H4 (cell line): Measurements from ENCODE around the gene PRKAG2. TPM values are rescaled to one million over a fixed set of nuclear protein-coding genes. Genes with fewer than 3 reads are reported as not detected.

Experiments used
- DNase-seq: peaks from one replicate; pipeline ENCODE4 v3.0.0-alpha.2; 2015; ENCODE audit warnings: low spot score
- total RNA-seq: library from RNA; depleted of rRNA; stranded (reverse); fragments of >200 nt; shearing (Covaris generic); gene quantifications from 2 replicates; pipeline ENCODE4 v1.2.3, GENCODE V29; 2014

Gene PRKAG2
- total RNA-seq, 1 experiment from 2014 or later, result 7.3 TPM

DNA sequence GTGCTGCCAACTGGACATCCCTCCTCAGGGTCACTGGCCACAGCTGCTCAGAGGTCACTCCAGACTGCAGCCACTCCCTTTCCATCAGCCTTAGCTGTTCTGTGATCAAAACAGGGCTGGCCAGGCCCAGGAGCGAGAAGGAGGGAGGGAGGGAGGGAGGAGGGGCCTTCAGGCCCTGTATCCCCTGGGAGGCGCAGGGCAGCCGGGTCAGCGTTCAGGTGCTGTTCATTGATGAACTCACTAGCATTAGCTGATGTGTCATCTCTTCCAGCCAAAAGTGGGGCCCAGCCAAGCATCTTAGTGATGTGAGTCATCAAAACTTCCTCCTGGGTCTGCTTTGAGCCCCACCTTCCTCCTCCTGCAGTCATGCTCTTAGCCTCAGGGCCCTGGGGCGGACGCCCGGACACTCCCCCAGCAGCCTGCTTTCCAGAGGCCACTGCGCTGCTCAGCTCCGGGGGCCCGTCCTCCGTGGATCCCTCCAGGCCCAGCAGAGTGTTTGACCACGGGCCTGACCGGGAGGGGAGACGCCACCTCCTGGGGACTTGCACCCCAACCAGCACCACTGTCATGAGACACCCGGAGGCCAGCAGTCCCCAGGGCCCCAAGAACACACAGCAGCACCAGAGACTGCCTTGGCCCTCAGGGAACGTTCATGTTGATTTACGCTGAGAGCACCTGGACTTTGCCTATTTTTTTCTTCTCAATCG is 149.2 kb downstream of the PRKAG2 start:
- peak; percentile 97 for DNase-seq

DNA sequence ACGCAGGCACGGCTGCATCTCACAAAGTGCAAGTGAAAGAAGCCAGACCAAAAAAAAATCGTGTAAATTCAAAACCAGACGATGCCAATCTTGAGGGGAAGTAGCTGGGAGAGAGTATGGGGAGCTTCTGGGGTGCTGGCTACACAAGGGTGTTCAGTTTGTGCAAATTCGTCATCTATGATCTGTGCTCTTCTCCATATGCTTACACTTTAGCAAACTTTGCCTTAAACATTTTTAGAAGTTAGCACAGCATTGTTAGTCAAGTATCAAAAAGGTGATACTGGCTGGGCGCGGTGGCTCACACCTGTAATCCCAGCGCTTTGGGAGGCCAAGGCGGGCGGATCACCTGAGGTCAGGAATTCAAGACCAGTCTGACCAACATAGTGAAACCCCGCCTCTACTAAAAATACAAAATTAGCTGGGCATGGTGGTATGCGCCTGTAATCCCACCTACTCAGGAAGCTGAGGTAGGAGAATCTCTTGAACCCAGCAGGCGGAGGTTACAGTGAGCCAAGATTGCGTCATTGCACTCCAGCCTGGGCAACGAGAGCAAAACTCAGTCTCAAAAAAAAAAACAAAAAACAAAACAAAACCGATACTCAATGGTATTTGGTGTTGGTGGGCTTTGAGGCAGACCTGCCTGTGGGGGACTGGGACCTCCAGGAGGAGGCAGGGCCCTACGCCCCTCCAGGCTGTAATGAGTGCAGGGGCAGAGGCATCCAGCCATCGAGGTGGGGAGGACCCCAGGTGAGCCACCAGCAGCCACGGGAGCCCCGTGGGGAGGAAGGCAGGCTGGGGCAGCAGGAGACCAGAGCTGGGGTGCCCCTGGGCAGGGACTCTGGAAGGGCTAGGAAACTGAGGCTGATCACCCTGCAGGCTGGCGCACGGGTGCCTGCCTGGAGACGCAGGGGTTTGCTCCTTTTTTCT is 150.0 kb downstream of the PRKAG2 start:
- DNase-seq, result no peak

DNA sequence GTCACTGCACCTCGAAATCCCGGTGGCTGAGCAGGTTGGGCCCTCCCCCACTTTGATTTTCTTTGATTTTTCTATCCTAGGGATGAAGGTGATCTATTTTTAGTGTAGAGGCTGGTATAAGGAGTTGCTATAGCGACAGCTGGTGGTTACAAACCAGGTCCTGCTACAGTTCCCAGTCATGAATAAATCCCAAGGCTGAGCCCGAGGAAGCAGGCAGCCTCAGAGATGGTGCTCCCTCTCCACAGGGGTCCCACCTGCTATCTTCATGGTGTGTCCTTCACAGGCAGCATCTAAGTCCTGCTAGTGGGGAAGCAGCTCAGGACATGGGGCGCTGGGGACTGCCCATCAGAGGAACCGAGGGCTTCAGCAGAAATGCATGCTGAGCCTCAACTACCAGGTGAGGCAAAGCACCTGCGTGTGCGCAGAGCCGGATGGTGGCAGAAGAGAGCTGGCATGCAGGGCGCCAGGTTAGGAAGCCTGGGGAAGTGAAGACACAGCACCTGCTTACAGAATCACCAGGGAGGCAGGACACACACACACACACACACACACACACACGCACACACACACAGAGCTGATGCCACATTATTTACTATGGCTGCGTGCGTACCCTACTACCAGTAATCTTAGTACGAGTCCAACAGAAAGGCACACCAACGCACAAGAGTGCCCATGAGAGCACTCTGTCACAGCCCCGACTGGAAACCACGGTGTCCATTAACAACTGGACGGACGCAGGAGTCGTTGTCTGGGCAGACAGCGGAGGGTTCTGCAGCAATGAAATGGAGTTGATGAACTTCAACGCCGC is 150.9 kb downstream of the PRKAG2 start:
- no peak for DNase-seq

DNA sequence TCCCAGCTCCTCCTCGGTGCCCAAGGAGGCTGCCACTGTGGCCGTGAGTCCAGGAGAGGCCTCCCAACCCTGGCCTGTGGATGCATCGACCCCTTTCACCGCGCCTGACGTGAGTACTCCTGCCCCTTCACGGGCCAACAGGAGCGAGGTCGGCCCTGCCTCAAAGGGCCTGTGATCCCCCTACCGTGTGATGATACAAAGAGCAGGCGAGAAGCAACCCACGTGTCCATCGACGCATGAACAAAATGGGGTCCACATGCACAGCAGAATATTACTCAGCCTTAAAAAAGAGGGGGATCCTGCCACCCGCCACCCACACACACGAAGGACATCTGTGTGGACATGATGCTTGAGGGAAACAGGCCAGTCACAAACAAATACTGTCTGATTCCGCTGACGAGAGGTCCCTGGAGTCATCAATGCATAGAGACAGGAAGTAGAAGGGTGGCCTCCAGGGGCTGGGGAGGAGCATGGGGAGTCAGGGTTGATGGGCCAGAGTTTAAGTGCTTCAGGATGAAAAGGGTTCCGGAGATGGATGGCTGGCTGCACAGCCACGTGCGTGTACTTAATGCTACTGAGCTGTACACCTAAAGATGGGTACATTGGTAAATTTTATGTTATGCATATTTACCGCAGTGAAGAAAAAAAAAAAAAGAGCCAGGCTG is 151.9 kb downstream of the PRKAG2 start:
- no peak for DNase-seq

DNA sequence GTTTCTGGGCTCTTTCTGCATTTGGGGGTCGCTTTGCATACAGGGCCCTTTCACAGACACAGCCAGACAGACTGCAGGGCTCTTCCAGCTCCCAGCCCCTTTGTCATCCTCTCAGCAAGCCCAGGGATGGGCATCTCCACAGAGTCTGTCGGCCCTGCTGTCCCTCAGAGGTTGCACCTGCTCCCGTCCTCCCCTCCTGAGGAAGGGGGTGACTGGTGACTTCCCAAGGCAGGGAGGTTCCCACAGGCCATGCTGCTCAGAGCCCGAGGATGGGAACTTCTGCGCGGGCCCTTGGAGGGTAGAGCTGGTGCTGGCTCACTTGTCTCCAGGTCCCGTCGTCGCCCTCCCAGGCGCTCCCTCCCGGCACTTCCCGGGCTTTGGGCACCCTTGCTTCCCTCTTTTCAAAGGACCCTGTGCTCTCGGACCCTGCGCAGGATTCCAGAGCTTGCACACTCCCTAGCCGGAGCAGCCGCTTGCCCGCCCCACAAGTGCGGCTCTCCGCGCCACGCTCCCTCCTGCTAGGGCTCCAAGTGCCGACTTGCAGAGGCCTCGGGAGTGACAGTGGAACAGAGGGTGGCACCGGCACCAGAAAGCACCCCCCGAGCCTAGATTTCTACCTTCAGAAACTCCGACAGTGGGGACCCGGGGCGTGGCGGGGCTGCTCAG is 152.5 kb downstream of the PRKAG2 start:
- no peak for DNase-seq

DNA sequence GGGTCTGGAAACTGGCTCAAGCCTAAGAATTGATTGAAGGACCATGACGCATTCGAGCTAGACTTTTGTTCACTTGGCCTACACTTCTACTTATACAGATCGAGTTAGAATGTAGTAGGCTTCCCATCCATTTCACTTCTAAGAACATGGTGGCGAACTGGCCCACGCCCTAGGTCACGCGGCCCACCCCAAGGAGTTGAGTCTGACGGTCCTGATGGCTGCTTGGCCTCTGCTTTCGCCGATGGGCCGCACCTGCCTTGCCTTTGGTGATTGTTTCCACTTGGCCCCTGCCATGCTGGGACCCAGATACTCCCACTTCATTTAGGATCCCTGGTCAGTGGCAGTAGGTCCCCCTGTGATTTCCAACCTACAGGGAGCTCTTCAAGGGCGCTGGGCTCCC is 153.6 kb downstream of the PRKAG2 start:
- DNase-seq, result no peak

DNA sequence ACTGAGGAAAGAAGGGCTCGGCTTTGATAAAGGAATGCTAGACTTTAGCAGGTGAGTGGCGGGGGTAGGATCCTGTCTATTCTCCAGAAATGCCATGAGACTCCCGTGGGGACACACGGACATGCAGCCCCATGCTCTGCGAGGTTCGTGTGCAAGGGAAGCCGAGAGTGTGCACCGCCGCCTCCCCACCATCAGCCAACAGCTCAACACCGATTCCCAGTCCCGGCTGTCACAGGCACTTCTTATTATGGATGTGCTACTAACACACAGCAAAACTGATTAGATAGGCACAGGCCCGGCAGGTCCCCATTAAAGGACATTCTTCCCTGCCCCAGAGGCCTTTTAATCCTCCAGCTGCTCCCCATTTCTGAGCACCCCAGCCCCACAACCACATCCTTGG is 154.4 kb downstream of the PRKAG2 start:
- DNase-seq, result no peak

DNA sequence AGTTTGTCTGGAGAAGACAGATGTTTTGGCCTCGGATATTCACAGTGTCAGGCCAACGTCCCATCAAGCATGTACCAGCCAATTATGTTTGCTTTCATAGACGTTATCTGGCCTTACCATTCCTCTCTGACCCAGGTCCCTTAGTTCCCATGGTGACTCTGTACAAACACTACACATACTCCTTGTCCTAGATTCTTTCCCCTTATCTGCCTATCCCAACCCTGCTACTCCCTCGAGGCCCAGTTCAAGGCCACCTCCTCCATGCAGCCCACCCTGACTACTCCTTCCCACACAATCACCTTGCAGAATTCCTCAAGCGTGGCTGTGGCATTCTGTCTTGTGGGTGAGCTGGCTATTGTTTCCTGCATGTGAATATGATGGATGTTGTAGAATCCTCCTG is 155.2 kb downstream of the PRKAG2 start:
- no peak for DNase-seq

DNA sequence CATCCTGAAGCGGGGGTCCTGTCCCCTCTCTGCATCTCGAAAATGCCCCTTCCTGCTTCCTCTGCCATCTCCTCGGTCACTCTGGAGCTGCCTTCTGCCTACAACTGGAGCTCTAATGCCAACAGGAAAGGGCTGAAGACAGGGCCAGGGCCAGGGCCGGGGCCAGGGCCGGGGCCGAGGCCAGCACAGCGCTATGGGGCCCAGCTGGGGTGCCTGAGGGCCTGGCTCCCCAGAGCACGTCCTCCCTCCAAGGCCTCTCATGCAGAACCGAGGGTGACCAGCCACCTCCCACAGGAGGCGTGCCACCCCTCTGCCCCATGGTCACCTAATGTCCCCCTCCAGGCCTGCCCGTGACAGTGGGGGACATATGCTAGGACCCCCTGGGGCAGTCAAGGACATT is 155.7 kb downstream of the PRKAG2 start:
- no peak for DNase-seq

DNA sequence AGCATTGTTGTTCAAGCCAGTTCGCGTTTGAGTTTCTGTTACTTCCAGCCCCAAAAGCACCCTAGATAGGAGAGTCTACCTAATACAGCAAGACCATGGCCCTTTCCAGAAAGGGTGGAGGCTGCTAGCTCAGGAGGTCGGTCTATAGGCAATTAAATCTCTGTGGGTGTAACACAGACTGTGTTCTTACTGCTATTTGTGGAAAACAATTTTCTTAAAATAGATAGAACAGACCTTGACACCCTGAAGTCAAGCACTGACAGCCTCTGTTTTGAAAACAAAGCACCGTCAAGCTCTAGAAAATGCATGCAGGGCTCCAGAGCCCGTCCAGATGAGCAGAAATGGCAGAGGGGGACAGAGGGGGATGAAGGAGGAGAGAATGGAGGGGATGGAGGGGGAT is 156.6 kb downstream of the PRKAG2 start:
- DNase-seq, result no peak

DNA sequence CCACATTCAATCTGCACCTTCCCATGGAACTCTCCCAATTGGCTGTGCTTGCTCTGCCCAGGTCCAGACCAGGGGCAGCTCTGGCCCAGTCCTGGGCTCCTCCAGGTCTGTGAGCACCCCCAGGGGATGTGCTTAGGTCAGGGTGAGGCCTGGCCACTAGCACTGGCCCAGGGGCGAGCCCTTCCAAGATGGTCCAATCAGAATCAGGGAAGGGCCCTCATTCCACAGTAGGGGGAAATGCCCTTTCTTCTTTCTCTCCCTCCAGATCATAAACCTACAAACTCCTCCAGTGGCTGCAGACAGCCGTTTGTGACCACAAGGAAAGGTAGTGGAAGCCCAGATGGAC is 157.0 kb downstream of the PRKAG2 start:
- DNase-seq, result no peak

DNA sequence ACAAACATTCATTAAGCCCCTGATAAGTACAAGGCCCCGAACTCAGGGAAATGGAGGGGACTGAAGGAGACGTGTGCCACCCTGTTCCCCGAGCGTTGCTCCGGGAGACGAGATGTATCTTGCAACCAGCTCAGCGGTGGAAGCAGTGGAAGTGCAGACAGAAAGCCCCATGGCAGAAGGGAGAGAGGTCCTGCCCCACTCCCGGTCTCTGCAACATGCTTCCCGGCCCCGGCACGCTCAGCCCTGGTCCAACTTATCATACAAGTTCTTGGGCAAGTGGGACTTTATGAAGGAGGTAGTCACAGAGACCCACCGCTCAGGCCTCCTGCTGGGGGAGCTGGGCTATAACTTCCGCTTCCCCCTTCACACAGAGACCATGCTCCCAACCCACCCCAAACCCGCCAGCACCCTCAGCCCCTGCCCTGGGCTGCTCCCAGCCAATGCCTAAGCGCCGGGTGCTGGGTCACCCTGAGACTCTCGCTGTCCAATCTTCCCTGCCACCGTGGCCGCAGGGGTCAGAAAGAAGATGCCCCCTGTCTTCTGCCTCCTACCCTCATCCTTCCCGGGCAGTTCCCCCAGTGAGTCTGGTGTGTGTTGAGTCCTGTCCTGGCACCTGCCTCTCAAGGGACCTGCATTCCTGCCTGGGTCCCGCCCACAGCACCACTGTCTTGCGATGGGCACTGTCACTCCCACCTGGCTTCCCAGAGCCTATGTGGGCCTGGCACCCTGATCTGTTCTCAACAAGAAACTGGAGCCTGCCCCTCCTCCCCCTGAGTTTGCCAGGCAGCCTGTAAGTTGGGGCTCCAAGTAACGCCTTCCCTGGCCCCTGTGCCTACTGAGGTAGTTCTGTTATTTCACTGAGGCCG is 157.7 kb downstream of the PRKAG2 start:
- no peak for DNase-seq

DNA sequence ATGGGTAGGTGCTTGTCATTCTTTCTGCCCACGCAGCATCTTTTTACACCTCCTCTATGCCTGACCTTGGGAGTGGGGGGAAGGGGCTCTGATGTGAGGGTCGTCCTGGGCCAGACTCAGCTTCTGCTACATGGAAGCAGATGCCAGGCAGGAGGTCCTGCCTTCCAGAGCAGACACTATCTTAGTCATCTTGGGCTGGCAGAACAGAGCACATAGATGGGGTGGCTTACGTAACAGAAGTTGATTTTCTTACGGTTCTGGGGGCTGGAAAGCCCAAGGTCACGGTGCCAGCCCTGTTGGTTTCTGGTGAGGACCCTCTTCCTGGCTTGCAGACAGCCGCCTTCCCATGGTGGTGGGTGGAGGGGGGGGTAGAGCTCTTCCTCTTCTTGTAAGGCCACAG is 159.0 kb downstream of the PRKAG2 start:
- DNase-seq, result no peak

DNA sequence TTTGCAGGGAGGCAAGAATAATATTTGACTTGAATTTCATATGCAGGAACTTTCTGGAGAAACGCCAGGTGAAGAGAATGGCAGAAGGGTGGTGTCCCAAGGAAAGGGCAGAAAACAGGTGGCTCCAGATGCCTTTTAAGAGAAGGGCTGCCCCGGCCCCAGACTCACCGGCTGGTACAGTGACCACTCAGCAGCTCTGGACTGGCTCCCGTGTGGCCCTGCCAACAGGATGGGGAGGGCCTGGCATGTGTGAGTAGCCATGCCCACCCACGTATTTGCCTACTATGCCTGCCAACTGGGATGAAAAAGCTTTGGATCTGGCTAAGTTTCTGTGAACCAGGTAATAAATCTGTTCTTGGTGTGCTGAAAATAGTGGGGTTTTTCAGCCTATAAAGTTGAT is 159.5 kb downstream of the PRKAG2 start:
- DNase-seq, result no peak

DNA sequence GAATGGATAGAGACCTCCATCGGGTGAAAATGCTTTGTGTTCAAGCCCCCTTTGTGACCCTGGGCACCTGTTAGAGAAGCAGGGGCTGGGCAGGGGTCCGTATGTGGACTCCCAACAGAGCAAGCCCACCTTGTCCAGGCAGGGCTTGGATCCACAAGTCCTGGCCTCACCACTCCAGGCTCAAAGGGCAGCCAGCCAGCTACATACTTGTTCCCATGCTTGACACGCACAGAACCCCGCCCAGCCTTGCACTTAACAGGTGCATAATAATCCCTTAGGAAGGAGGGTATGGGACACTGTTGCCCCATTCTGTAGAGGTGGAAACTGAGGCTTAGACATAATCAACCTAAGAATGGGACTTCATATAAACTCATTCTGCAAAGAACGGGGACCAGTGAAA is 160.6 kb downstream of the PRKAG2 start:
- no peak for DNase-seq

DNA sequence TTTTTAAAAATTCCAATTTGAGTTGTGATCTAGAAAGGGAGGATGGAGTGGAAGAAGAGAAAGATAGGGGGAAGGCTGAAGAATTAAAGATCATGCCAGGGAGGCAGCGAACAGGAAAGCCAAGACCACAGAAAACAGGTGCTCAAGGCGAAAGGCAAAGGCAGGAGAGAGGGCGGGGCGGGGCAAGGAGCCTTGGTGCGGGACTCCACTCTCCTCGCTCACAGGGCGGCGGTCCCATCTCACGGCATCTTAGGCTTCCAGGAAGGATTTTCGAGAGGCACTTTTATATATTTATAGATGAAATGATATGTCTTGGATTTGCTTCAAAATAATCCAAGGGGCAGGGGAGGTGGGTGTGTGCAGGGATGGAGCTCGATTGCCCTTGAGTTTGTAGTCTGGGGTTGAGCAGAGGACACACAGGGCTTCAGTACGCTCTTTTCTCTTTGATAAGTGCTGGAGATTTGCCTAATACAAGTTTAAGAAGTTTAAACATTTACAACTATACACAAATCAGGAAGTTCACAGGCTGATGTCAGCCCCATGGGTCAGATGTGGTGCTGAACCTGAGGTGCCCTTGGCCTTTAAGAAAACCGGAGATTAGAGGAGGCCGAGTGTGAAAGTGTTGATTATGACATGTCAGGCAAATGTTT is 161.1 kb downstream of the PRKAG2 start:
- DNase-seq, result no peak

DNA sequence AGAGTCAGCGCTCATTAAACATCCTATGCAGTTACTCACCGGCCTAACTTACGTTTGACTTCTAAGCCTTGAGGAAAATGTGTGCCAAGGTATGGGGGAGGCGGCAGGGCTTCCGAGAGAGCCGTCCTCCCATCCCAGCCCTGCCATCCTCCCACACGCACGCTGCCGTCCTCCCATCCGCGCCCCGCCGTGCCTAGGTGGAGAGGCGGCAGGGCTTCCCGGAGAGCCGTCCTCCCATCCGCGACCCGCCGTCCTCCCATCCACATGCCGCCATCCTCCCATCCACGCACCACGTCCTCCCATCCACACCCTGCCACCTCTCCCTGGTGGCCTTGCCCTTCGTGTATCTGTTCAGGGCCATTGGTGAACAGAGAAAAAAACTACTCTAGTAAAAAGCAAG is 162.7 kb downstream of the PRKAG2 start:
- no peak for DNase-seq

DNA sequence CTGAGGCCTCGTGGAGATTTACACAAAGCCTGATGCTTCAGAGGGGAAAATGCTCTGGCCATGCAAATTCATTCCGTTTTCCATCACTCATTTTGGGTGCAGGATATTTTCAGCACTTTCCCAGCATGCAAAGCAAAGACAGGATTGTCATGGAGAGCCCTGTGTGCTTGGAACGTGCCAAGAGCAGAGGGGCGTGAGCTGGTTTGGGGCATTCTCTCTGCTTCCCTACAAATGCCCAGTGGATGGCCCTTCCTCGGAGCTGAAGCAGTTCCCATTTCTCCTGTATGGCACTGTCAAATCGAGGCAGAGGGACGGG is 164.1 kb downstream of the PRKAG2 start:
- DNase-seq, result no peak

DNA sequence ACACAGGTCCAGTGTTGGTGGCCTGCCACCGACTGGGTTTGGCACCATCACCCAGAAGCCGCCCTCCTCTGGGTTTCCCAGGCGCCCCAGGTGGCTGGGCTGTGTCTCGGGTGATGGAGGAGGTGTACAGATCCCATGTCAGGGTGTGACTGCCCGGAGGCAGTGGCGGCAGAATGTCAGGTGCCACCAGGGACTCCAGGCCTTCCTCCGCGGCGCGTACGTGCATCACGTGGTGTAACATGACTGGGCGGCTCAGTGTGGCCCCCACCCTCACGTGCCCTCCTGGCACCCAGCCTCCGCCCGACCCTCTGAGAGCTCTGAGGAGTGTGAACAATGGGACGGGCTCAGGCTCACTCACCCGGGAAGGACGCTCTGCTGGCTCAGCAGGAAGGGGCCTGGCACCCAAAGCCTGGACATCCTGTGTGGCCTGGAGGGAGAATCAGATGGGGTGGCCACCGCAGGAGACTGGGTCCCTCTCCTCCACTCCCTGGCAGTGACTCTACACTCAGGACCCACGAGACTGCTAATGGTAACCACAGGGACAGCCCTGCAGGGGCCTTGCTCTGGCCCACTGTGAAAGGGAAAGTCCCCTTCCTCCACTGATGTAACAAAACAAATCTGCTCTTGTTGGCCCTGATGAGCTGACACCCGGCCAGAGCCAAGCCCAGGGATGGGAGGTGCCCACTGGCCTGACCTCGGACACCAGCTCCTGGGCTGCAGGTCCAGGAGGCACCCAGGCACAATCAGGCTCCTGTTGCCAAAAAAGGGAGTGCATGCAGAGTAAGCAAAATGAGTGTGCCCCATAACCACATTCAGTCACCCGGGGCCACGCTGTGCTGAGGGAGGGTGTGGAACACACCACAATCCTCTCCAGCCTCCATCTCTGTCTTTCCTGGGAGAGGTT is 164.8 kb downstream of the PRKAG2 start:
- no peak for DNase-seq
